Measurements from ENCODE around the gene BLOC1S1.
A peak's percentile ranks its signal among the peaks of the same experiment; 100 is the strongest.

The BLOC1S1 gene

DNA sequence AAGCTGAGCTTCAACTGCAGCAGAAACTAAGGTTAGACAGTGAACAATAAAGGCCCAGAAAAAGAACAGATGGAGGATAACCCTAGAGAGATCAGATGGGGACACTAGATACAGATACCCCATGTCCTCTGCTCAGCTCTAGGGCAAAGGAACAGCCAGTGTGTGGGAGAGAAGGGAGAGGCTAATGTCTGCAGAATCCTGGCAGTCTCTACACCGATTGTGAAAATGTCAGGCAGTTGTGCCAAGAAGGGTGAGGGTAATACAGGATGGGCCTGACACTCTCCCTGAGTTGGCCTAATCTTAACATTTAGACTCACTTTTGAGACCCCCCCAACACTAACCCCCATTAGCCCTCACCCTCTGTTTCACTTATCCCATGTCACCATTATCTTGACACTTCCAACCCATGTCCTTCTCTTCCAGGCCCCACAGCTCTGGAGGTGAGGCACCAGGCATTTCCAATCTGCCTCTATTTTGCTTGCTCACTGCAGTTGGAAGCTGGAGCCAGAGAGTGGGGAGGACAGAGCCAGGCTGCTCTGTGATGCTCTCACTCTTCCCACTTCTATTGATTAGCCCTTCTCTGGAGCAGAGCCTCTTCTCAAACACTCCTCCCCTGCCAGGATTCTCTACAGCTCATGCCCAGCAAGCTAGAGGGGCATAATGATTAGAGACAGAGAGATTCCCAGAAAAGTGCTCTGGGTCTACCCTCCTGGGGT lies 3.0 kb upstream of the BLOC1S1 start:
- DNase-seq: no peak

DNA sequence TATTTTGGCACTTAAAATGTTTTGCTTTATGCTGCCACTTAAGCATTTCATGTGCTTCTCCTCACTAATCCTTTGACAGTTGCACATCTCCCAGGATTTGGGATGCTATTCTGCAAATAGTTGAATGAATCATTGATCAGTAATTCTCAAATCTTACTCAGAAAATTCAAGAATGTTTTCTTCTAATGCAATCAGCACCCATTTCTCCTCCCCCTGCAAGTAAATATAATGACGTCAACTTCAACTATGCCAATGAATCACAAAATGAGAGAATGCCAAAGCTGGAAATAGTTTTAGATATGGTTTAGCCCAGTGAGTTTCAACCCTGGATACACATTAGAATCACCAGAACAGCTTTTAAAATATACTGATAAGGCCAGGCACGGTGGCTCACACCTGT lies 2.1 kb upstream of the BLOC1S1 start:
- no peak for DNase-seq

DNA sequence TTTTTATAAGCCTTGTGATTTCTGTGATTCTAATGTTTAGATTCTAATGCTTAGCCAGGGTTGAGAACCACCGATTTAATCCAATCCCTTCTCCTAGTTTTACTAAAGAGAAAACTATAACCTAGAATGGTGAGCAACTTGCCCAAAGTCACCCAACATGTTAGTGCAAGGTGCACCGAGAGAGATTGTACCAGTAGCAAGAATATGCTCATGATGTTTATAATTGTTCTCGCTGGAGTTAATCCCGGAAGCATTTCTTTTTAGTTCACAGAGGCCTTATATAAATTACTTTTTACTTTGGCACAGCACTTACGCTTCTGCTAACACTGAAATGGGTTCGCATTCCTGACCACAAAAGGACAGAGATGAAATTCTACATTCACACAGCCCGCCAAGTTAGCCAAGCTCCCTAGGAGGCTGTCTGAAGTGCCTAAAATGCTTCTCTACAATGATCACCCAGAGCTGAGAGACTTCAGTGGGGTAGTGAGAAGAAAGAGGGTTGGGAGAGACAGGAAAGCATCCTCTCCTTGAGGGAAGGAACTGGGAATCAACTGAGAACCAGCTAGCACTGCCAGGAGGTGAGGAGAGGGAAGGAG lies 579 bp upstream of the BLOC1S1 start:
- no peak for DNase-seq

DNA sequence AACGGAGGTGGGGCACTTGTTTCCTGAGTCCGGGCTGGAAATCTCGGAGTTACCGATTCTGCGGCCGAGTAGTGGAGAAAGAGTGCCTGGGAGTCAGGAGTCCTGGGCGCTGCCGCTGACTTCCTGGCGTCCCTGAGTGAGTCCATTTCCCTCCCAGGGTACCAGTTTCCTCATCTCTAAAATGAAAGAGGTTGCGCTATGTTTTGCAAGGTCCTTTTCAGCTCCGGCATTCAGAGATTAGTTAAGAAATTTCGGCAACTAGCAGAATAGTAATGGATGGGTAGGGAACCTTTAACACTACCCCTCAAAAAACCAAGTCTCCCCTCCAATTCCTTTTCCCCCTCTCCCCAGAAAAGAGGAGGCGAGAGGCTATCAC lies 724 bp downstream of the BLOC1S1 start:
- no peak for DNase-seq

DNA sequence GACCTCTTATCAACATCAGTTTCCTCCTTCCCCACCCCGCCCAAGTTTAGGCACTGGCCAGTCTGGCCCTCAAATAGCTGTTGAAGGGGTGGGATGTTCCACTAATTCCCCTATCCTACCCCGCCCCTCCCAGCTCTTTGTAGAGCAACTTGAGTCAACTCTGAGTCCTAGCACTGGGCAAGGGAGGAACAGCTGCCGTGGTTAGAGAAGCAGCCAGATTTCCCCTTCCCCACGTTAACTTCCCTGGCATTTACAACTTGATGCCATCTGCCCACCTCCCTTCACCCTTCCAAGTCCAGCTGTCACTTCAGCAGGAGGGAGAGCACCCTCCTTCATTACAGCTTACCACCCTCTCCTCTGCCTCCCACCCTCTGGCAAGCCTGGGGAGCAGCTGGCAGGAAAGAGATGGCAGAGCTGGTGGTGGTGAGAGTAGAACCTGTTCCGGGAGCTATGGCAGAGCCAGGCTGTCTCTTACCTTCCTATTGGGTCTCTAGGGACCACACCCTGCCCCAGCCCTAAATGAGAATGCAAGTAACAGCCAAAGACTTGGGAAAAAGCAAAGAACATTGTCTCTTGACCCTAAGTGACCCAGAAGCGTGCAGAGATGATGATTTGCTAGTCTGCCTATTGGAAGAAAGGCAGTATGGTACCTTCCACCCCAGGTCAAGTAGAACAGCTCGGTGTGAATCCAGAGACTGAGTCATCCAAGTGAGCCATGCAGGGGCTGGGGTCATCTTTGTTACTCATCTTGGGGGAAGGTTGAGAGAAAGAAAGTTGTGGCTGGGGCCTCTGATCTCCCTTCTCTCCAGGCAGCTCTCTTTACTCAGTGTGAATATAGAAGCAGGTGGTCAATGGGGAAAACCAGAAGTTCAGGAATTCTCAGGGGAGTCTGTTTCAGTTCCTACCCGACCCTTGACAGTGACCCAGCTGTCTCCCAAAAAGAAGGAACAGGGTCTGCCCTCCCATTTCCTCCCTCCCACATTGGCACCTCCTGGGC lies 1.5 kb downstream of the BLOC1S1 start:
- DNase-seq: peak; percentile 98

DNA sequence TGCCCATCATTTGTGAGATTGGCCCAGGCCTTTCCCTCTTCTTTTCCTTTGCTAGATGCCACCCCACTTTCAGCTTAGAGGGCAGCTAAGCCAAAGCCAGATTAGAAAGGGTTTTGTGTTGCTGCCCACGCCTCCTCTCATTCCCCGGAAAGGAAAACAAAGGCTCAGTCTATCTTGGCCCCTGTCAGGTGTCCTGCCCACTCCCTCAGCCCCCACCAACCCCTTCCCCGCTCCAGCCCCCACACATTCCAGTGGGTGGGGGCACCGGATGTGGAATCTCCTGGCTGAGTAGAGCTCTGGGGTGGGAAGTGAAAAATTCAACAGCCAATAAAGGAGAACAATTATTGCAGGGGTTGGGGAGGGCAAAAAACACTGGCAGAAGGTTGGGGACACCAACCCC lies 2.2 kb downstream of the BLOC1S1 start:
- DNase-seq: peak; percentile 26

DNA sequence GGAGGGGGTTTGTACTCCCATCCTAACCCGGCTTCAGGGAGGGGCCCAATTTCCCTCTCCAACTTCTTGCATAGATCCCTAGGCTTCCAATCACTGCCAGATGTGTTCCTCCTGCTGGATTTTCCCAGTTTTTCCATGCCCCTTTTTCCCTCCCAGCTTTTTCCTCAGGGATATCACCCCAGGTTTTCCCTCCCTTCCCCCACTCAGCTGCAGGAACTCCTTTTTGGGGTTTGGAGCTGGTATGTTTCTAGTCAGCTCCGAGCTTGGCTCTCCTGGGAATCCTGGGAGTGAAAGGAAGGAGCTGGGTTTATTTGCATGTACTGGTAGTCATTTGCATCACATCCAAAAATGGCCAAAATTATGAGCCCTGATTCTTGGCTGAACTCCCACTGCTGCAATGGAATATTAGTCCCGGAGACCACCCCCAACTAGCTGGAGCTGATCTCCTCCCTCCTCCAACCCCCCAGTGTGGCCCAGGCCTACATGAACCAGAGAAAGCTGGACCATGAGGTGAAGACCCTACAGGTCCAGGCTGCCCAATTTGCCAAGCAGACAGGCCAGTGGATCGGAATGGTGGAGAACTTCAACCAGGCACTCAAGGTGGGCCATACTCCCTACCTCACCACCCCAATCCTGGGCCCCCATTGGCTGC lies 2.9 kb downstream of the BLOC1S1 start:
- no peak for DNase-seq

DNA sequence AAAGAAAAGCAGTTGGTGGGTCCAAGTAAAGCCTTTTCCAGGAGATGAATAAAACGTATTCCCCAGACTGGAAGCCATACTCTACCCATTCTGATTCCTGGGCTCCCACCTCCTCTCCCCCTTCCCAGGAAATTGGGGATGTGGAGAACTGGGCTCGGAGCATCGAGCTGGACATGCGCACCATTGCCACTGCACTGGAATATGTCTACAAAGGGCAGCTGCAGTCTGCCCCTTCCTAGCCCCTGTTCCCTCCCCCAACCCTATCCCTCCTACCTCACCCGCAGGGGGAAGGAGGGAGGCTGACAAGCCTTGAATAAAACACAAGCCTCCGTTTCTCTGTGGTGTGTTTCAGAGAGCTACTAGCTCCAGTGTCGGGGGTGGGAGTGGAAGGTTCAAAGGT lies 3.5 kb downstream of the BLOC1S1 start:
- DNase-seq: no peak

DNA sequence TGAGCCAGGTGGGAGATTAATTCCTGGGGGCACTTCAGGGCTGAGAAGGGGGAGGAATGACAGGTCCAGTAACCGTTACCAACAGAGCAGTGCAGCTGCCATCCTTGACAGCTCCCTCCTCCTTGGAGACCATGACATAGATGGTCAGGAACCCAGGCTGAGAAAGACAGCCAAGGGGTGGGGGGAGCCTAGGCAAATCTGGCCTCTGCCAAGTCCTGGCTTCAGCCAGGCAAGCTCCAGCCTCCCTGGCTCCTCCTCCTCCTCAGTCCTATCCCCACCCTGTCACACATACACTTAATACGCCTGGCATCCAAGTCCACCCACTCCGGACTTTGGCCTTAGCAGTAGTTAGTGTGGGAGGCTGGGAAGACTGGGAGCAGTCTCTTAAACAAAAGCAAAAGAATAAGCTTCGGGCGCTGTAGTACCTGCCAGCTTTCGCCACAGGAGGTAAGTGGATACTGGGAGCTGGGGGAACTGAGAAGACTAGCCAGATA lies 4.3 kb downstream of the BLOC1S1 start, which contains the start of gene RDH5:
Gene RDH5, plus strand, starts transcription at position 323 of the 494 bp plus-strand sequence. CDS start 792 bp downstream, outside the sequence.
- no peak for DNase-seq

DNA sequence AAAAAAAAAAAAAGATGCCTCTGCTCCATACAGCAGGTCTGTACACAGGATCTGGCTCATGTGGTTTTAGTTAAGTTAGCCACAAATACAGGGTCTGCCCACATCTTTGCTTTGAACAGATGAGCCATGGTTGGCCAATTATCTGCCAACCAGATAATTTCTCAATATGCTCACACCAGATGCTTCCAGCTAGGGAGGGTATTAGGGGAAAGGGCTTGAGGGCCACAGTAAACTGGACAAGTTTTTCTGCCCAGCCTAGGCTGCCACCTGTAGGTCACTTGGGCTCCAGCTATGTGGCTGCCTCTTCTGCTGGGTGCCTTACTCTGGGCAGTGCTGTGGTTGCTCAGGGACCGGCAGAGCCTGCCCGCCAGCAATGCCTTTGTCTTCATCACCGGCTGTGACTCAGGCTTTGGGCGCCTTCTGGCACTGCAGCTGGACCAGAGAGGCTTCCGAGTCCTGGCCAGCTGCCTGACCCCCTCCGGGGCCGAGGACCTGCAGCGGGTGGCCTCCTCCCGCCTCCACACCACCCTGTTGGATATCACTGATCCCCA lies 5.1 kb downstream of the BLOC1S1 start:
- peak; percentile 60 for DNase-seq

DNA sequence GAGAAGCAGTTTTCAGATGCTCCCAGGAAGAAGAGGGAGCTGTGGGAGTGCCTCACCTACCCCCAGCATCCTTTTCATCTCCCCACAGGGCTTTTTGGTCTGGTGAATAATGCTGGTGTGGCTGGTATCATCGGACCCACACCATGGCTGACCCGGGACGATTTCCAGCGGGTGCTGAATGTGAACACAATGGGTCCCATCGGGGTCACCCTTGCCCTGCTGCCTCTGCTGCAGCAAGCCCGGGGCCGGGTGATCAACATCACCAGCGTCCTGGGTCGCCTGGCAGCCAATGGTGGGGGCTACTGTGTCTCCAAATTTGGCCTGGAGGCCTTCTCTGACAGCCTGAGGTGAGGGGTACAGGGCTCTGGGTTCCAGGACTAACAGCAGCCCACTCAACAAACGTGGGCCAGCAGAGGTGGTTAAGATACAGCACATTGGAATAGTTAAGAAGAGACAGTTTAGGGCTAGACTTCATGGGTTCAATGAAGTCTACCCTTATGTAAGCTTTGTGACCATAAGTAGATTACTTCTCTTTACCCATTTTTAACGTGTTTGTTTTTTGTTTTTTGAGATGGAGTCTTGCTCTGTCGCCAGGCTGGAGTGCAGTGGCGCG lies 5.9 kb downstream of the BLOC1S1 start:
- DNase-seq: no peak

DNA sequence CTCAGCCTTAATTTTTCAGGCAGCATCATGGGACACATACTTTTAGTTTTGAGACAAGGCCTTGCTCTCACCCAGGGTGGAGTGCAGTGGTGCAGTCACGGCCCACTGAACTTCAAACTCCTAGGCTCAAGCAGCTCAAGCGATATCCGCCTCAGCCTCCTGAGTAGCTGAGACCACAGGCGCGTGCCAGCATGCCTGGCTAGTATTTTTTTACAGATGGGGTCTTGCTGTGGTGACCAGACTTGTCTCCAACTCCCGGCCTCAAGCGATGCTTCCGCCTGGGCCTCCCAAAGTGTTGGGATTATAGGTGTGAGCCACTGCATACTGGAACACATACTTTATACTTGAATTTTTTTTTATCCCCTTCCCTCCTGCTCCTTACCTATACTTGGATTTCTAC lies 7.1 kb downstream of the BLOC1S1 start:
- DNase-seq: no peak

DNA sequence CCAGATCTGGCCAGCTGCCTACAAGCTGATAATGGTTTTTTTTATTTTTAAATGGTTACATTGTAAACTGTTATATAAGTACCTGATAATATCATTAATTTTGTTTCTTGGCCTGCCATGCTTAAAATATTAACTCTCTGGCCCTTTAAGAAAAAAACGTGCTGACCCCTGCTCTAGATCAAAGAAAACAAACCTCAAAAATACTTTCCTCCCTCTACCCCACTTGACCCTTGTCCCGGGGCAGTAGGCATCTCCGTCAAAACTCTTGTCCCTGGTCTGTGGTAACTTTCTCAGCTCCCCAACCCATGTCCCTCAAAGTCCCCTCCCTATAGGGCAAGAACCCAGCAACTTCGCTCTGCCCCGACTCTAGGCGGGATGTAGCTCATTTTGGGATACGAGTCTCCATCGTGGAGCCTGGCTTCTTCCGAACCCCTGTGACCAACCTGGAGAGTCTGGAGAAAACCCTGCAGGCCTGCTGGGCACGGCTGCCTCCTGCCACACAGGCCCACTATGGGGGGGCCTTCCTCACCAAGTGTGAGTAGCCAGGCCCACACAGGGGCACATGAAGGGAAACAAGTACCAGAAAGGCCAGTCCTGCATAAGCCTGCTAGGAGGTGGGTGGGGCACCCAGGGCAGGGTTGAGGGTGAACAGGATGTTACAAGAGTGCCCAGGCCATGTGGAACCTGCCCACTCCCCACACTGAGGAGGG lies 7.8 kb downstream of the BLOC1S1 start:
- DNase-seq: no peak

DNA sequence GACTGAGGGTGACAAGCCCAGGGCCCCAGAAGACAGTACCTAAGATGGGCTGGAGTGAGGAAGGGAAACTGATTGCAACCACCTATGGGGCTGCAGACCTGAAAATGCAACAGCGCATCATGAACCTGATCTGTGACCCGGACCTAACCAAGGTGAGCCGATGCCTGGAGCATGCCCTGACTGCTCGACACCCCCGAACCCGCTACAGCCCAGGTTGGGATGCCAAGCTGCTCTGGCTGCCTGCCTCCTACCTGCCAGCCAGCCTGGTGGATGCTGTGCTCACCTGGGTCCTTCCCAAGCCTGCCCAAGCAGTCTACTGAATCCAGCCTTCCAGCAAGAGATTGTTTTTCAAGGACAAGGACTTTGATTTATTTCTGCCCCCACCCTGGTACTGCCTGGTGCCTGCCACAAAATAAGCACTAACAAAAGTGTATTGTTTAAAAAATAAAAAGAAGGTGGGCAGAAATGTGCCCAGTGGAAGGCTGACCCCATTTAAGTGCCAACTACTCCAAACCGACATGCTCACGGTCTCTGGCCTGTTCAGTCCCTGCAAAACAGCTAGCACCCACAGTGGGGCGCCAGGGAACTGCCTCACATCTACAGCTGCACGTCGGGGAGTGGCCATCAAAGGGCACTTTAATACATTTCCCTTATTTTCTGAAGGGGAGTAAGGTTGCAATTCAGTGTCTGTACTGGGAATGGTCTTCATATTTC lies 8.5 kb downstream of the BLOC1S1 start:
- DNase-seq: peak; percentile 25

DNA sequence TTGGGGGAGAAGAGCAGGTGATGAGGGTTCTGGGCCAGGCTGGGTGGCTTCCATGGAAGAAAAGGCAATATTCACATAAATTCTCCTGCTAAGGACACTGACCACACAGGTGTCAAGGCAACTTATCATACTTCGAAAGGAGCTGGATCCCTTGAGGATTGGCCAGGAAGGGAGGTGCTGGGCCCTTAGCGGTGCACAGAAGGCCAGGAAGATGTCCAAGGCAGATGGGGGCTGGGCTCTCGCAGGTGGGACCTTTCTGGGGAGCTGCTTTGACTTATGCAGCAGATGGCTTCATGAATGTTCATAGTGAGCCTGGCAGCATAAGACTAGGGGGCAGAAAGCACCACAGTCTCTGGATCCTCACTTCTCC lies 9.1 kb downstream of the BLOC1S1 start:
- DNase-seq: no peak

DNA sequence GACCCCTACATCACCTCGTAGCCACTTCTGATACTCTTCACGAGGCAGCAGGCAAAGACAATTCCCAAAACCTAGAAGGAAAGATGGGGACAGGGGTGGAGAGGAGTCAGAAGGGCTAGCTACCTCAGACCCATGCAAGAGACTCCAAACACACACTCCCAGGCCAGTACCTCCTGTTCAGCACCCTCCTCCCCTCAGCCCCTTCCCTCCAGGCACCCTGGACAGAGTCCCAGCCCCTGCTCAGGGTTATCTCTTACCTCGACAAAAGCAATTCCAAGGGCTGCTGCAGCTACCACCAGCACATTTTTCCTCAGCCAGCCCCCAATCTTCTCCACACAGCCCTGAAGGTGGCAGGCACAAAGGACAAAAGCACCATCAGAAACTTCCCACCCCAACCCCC lies 9.7 kb downstream of the BLOC1S1 start:
- DNase-seq: no peak

DNA sequence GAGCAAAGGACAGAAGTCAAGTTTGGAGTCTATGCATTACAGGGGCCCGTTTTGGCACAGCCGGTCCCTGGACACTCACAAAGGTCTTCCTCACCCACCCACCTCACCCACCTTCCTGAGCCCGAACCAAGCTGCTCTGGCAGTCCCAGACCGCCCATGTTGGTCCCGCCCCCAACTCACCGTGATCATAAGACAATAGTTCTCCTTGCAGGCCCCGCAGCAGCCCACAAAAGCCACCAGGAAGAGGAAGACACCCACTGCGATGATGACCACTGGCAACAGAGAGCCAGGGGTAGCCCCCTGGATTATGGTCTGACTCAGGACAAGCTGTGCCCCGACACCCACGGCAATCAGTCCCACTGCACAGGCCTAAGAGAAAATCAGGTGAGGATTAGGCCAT lies 11.1 kb downstream of the BLOC1S1 start:
- DNase-seq: no peak

DNA sequence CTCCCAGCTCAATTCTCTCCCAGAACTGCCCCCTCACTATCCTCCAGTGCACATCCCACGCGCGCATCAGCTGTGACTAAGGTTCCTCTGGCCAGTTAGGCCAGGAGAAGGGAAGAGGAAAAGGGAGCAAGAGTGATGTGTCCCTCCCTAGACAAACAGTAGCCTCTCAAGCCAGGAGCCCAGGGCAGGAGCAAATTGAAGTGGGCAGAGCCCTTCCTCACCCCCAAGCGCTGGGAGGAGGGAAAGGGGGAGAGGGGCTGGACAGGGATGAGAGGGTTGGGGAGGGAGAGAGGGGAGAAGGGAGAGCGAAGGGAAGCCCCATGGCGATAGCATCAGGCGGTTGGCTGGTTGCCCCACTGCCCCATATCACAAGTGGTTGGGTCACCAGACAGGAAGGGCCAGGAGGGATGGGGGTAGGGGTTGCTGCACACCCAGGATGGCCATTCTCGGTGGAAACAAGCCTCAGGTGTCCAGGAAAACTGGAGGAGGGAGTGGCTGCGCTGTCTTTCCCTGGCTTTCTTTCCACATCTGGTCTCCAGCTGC lies 11.9 kb downstream of the BLOC1S1 start:
- DNase-seq: no peak

DNA sequence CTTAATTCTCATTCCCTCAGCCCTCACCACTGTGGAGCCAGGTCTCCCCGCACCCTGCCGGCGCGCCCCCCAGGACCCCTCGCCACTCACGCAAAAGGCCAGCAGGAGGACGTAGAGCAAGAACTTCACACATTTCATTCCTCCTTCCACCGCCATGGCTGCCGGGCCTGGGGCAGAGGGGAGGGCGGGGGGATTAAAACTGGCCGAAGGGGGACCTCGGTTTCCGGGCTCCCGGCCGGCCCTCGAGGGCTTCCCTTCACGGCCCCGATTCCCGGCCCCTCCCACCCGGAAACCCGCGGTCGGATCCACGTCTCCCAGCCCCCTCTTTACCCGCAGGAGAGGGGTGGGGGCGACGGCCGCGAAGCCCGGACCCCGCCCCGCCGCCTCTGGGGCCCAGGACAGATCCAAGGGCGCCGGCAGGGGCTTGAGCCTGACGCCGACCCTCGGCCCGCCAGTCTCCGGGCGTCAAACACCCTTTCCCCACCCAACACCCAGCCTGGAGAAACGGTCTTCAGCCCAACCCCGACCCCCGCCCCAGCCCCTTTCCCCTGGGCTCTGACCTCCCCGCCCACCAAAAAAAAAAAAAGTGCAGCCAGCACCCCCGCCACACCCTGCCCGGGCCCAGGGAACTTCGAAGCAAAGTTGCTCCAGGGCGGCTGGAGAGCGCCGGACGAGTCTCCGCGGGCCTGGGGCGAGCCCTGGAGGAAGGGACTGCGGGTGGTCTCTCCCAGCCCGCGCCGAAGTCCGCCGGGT lies 12.5 kb downstream of the BLOC1S1 start:
- no peak for DNase-seq
